DOHH2 (cell line): ENCODE data around the gene IL19.

Experiments
- H3F3A ChIP-seq: fragments of 200-600 bp; sonication (generic), shearing (Covaris generic); 2 replicates; pipeline ENCODE4 v1.6.0; 2016; ENCODE audit warnings: antibody characterized with exemption, mild to moderate bottlenecking; ENCODE audit not compliant: control insufficient read depth, insufficient read depth
- H3K27ac ChIP-seq: fragments of 200-600 bp; sonication (generic); 2 replicates; pipeline ENCODE4 v1.5.1; 2014; ENCODE audit warnings: low read depth, mild to moderate bottlenecking, low read length, moderate library complexity
- H3K27me3 ChIP-seq: fragments of 200-600 bp; sonication (generic); 2 replicates; pipeline ENCODE4 v1.6.1; 2014; ENCODE audit warnings: mild to moderate bottlenecking, low read length, mixed read lengths; ENCODE audit not compliant: control insufficient read depth
- H3K36me3 ChIP-seq: fragments of 200-600 bp; sonication (generic); 2 replicates; pipeline ENCODE4 v1.6.1; 2014; ENCODE audit warnings: mild to moderate bottlenecking, low read length, moderate library complexity, mixed read lengths; ENCODE audit not compliant: control insufficient read depth
- H3K4me1 ChIP-seq: fragments of 200-600 bp; sonication (generic); 2 replicates; pipeline ENCODE4 v1.6.1; 2014; ENCODE audit warnings: mild to moderate bottlenecking, low read length, mixed read lengths; ENCODE audit not compliant: control insufficient read depth
- H3K4me2 ChIP-seq: fragments of 200-600 bp; sonication (generic); 2 replicates; pipeline ENCODE4 v1.6.0; 2014; ENCODE audit warnings: mild to moderate bottlenecking, low read length, moderate library complexity
- H3K4me3 ChIP-seq: fragments of 200-600 bp; sonication (generic); 2 replicates; pipeline ENCODE4 v1.5.1; 2014; ENCODE audit warnings: mild to moderate bottlenecking, low read length, mixed read lengths
- H3K79me2 ChIP-seq: fragments of 200-600 bp; sonication (generic); 2 replicates; pipeline ENCODE4 v1.6.1; 2014; ENCODE audit warnings: mild to moderate bottlenecking, low read length, mixed read lengths; ENCODE audit not compliant: control insufficient read depth
- H3K9me2 ChIP-seq: fragments of 200-600 bp; sonication (generic); replicated peaks from 2 replicates; pipeline ENCODE4 v1.6.1; 2014; ENCODE audit warnings: mild to moderate bottlenecking, low read length, mixed read lengths; ENCODE audit not compliant: control insufficient read depth
- H3K9me3 ChIP-seq: fragments of 200-600 bp; sonication (generic); 2 replicates; pipeline ENCODE4 v1.6.1; 2014; ENCODE audit warnings: antibody characterized with exemption, low read length, mixed read lengths; ENCODE audit not compliant: control insufficient read depth, insufficient read depth
- H4K20me1 ChIP-seq: fragments of 200-600 bp; sonication (generic); 2 replicates; pipeline ENCODE4 v1.6.0; 2014; ENCODE audit warnings: low read depth, mild to moderate bottlenecking, antibody characterized with exemption, low read length, moderate library complexity; ENCODE audit not compliant: control insufficient read depth, insufficient read depth
- CTCF ChIP-seq: fragments of 200-600 bp; sonication (generic); IDR thresholded peaks from one replicate; pipeline ENCODE4 v1.5.1; 2014; ENCODE audit warnings: antibody characterized with exemption, mild to moderate bottlenecking, low read depth, low read length; ENCODE audit not compliant: poor library complexity, severe bottlenecking
- EZH2phosphoT487 ChIP-seq: fragments of 200-600 bp; sonication (generic); IDR thresholded peaks from 2 replicates; pipeline ENCODE4 v1.6.1; 2017; ENCODE audit warnings: borderline replicate concordance, mild to moderate bottlenecking, antibody characterized with exemption, low read length, moderate library complexity, mixed read lengths

Gene IL19

GRCh38 chr1:206875752-206876377 lies 105.3 kb downstream of the IL19 start:
- no peaks in the 10 kb centered on the region for H3K36me3 ChIP-seq
- no peaks in the 10 kb centered on the region for H3F3A ChIP-seq
- no peaks in the 10 kb centered on the region for H4K20me1 ChIP-seq
- H3K9me2 ChIP-seq, result no peaks in the 10 kb centered on the region
- no peaks in the 10 kb centered on the region for H3K4me1 ChIP-seq
- no peak overlapping the region for H3K4me2 ChIP-seq
- H3K9me3 ChIP-seq, result peaks cover 16% of the 10 kb centered on the region
- H3K4me3 ChIP-seq, result no peak overlapping the region
- TF ChIP-seq EZH2phosphoT487, result no peak
- no peak for TF ChIP-seq CTCF
- no peak overlapping the region for H3K27ac ChIP-seq
- H3K79me2 ChIP-seq, result no peaks in the 10 kb centered on the region
- no peaks in the 10 kb centered on the region for H3K27me3 ChIP-seq

GRCh38 chr1:206878456-206878855 lies 107.9 kb downstream of the IL19 start:
- no peak overlapping the region for H3K4me3 ChIP-seq
- H3K9me3 ChIP-seq, result peaks cover 16% of the 10 kb centered on the region
- no peaks in the 10 kb centered on the region for H3K79me2 ChIP-seq
- H3F3A ChIP-seq, result no peaks in the 10 kb centered on the region
- H3K9me2 ChIP-seq, result no peaks in the 10 kb centered on the region
- H4K20me1 ChIP-seq, result no peaks in the 10 kb centered on the region
- no peak overlapping the region for H3K27ac ChIP-seq
- no peak overlapping the region for H3K4me2 ChIP-seq
- no peaks in the 10 kb centered on the region for H3K4me1 ChIP-seq
- no peaks in the 10 kb centered on the region for H3K27me3 ChIP-seq
- no peak for TF ChIP-seq EZH2phosphoT487
- peak; percentile 30 for TF ChIP-seq CTCF
- H3K36me3 ChIP-seq, result no peaks in the 10 kb centered on the region

GRCh38 chr1:206880314-206880713 lies 109.7 kb downstream of the IL19 start:
- H3K36me3 ChIP-seq, result no peaks in the 10 kb centered on the region
- no peaks in the 10 kb centered on the region for H3K79me2 ChIP-seq
- no peaks in the 10 kb centered on the region for H3F3A ChIP-seq
- no peaks in the 10 kb centered on the region for H3K4me1 ChIP-seq
- no peaks in the 10 kb centered on the region for H3K9me2 ChIP-seq
- TF ChIP-seq CTCF (no peak), EZH2phosphoT487 (no peak)
- peaks cover 4% of the 10 kb centered on the region; the same call in 1 of the 2 replicates for H3K27me3 ChIP-seq
- peaks cover 16% of the 10 kb centered on the region for H3K9me3 ChIP-seq
- H3K27ac ChIP-seq, result no peak overlapping the region
- H3K4me2 ChIP-seq, result no peak overlapping the region
- H4K20me1 ChIP-seq, result no peaks in the 10 kb centered on the region
- H3K4me3 ChIP-seq, result no peak overlapping the region
